ENCODE data around the gene RAB11B. TPM values are rescaled to one million over a fixed set of nuclear protein-coding genes. Genes with fewer than 3 reads are reported as not detected.
A peak's percentile ranks its signal among the peaks of the same experiment; 100 is the strongest.

The RAB11B gene
- total and polyA plus RNA-seq, 2 of the 13 experiments (the other 11 are each of a cell fraction or from before 2014, with no cell fraction given), result 6.0 to 28.4 TPM

GRCh38 chr19:8389891-8390616 is at the start of gene RAB11B (continued):
- TF ChIP-seq DRAP1 (CRISPR knock-in tag; IDR thresholded peaks at IDR 0.05), result peak; percentile 61; the same call in 1 of the 2 replicates
- peak; percentile 92 for TF ChIP-seq AGO2 (optimal IDR thresholded peaks at IDR 0.05; ENCODE audit: low read depth, low read length)
- TF ChIP-seq ZBTB46 (CRISPR knock-in tag; IDR thresholded peaks at IDR 0.05; ENCODE audit: borderline replicate concordance), result no peak
- TF ChIP-seq ZNF777 (CRISPR knock-in tag; IDR thresholded peaks at IDR 0.05), result peak; percentile 34; the same call in 1 of the 2 replicates
- 0 out of 3 replicates have a peak, but pooled peaks have one; percentile 2 for TF ChIP-seq MXI1 (IDR thresholded peaks at IDR 0.05; ENCODE audit: borderline replicate concordance, low read depth, low read length)
- 0 out of 2 replicates have a peak, but pooled peaks have one; percentile 45 for TF ChIP-seq HNRNPL (IDR thresholded peaks at IDR 0.05; ENCODE audit: low read depth, low read length)
- peak; percentile 14; the same call in 1 of the 2 replicates for TF ChIP-seq ELF3 (CRISPR knock-in tag; IDR thresholded peaks at IDR 0.05)
- TF ChIP-seq ZNF335 (CRISPR knock-in tag; IDR thresholded peaks at IDR 0.05), result peak; percentile 57; the same call in 1 of the 2 replicates
- 0 out of 2 replicates have a peak, but pooled peaks have one; percentile 29 for TF ChIP-seq HOXD1 (CRISPR knock-in tag; IDR thresholded peaks at IDR 0.05)
- no peak for TF ChIP-seq MAZ (IDR thresholded peaks at IDR 0.05; ENCODE audit: borderline replicate concordance, low read depth, low read length)
- TF ChIP-seq MAZ (CRISPR knock-in tag; IDR thresholded peaks at IDR 0.05; ENCODE audit: low read depth), result peak; percentile 70
- TF ChIP-seq ZNF816 (CRISPR knock-in tag; IDR thresholded peaks at IDR 0.05; ENCODE audit: borderline replicate concordance), result no peak
- TF ChIP-seq FOSL2 (CRISPR knock-in tag; IDR thresholded peaks at IDR 0.05), result peak; percentile 57; the same call in 1 of the 2 replicates
- no peak for TF ChIP-seq KIAA2018 (CRISPR knock-in tag; IDR thresholded peaks at IDR 0.05; ENCODE audit: borderline replicate concordance)
- no peak for TF ChIP-seq ZNF251 (CRISPR knock-in tag; IDR thresholded peaks at IDR 0.05)
- peak; percentile 94; the same call in 1 of the 2 replicates for TF ChIP-seq PBX3 (CRISPR knock-in tag; IDR thresholded peaks at IDR 0.05; ENCODE audit: borderline replicate concordance)
- no peak for TF ChIP-seq STAT5B (CRISPR knock-in tag; IDR thresholded peaks at IDR 0.05)
- TF ChIP-seq JUND (CRISPR knock-in tag; IDR thresholded peaks at IDR 0.05), result peak; percentile 72
